ENCODE results near the gene KAT14.
"Not testable (repeated sequence)": the region's sequence is repeated elsewhere in the genome, so short reads cannot be mapped to it uniquely, and the experiment has no call there.

KAT14 gene, protein sequence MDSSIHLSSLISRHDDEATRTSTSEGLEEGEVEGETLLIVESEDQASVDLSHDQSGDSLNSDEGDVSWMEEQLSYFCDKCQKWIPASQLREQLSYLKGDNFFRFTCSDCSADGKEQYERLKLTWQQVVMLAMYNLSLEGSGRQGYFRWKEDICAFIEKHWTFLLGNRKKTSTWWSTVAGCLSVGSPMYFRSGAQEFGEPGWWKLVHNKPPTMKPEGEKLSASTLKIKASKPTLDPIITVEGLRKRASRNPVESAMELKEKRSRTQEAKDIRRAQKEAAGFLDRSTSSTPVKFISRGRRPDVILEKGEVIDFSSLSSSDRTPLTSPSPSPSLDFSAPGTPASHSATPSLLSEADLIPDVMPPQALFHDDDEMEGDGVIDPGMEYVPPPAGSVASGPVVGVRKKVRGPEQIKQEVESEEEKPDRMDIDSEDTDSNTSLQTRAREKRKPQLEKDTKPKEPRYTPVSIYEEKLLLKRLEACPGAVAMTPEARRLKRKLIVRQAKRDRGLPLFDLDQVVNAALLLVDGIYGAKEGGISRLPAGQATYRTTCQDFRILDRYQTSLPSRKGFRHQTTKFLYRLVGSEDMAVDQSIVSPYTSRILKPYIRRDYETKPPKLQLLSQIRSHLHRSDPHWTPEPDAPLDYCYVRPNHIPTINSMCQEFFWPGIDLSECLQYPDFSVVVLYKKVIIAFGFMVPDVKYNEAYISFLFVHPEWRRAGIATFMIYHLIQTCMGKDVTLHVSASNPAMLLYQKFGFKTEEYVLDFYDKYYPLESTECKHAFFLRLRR

DNA sequence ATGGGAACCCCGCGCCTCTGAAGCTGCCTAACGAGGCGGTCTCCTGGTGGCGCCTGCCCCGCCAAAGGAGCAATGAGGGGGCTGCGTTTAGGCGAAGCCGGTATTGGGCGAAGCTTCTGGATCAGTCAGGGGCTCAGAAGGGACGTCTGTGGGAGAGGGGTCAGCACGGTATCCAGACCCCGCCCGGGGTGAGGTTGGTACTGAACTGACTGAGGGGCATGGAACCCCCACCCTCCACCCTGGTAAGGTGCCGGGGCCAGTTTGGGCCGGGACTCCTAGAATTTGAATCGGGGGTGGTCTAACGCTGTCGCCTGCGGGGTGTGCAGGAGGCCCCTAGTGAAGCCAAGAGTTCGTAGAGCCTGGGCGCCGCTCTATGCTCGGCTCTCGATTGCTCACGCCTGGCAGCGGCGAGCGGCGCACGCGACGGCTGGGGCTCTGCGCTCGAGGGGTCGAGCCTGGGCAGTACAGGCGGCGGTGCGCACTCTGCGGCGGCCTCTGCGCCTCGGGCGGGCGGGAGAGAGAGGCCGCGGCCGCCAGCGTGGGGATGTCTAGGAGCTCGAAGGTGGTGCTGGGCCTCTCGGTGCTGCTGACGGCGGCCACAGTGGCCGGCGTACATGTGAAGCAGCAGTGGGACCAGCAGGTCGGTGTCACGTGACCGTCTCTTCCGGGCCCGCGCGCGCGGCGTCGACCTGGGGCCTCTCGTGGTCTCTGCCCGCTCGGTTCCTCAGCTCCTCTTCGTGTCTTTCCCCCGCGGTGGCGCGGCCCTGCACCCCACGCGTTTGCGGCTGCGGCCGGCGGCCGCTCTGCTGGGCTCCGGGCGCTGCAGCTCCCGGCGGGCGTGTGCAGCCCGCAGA is at the start of gene KAT14, which contains the start of gene PET117:
Gene KAT14 (plus strand): TSS at position 452 of the 854 bp plus-strand sequence. CDS start 4,798 bp downstream, outside the sequence.
Gene PET117 (plus strand): TSS at position 452 of the 854 bp plus-strand sequence. CDS start 93 bp downstream, at position 545.
- DNase-seq = peak; percentile 93

DNA sequence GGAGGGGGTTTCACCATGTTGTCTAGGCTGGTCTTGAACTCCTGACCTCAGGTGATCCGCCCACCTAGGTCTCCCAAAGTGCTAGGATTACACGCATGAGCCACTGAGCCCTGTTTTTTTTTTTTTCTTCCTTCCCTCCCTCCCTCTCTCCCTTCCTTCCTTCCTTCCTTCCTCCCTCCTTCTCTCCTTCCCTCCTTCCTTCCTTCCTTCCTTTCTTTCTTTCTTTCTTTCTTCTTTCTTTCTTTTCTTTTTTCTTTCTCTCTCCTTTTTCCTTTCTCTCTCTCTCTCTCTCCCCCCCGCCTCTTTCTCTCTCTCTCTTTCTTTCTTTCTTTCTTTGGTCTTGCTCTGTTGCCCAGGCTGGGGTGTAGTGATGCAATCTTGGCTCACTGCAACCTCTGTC is 49.4 kb upstream of the KAT14 start:
- not testable (repeated sequence) for DNase-seq

DNA sequence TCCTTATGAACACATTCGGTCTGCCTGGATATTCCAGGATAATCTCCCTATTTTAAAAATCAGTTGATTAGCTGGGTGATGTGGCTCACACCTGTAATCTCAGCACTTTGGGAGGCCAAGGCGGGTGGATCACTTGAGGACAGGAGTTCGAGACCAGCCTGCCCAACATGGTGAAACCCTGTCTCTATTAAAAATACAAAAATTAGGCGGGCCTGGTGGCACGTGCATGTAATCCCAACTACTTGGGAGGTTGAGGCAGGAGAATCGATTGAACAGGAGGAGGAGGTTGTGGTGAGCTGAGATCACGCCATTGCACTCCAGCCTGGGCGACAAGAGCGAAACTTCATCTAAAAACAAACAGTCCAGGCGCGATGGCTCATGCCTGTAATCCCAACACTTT is 48.8 kb upstream of the KAT14 start:
- DNase-seq = not testable (repeated sequence)

DNA sequence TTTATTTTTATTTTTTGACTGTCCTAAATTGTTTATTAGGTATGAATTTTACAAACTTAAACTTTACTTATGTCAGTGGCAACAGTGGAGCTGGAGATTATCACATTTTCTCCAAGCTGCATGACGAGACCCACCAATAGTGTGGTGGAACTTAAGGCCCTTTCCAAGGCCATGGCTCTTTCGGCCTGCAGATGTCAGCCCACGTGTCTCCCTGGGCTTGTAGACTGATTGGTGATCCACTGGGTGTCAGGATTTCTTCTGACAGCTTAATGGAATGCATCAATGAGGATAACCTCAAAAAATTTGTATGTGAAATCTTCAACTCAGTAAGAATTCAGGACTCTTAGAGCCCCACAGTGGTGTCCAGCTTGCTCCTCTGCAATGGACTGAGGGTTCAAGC is 47.6 kb upstream of the KAT14 start:
- no peak for DNase-seq

DNA sequence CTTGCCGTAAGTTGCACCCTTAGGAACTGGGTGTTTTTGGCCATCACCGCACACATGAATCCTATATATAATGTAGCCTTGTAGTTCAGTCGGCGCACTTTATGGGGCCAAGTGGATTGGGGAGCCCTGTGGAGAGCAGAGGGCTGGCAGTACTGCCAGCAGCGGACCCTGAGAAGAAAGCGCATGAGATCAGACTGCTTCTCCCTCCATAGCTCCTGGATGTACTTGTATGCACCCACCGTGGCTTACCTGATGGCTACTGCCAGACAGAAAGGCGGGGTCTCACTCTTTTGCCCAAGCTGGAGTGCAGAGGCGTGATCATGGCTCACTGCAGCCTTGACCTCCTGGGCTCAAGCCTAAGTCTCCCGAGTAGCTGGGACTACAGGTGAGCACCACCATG is 47.2 kb upstream of the KAT14 start:
- no peak for DNase-seq

DNA sequence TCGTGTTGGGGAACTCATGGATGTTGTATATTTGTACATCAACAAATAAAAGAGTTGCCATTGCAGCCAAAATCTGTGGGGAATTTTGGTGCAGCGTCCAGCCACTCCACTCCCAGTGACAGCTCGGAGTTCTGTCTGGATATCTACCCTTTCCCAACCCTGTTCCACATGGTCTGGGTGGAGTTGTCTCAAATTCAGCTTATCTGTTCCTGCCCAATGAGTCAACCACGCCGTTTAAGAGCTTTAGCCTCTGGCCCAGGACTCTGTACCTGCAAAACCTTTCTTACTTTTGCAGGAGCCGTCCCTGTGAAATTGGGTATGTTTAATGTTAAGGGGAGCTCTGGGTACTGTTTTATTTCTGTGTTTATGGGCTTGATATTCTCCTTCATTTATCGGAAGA is 46.0 kb upstream of the KAT14 start:
- no peak for DNase-seq

DNA sequence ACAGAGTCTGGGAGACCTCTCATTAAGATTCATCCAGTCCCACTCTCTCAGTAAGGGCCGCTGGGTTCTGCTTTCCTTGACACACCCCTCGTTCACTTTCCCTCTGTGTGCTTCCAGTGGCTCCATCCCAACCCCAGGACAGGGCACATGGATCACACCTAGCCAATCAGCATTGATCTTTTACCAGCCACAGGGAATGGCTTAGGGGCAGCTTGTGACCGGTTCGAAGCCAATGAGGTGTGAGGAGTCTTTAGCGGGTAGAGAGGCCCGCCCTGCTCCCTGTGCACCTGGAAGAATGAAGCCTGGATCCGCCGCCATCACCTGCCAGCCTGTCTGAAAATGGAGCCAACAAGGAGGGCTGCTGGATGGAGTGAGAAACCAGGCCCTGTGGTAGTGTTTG is 44.8 kb upstream of the KAT14 start:
- no peak for DNase-seq

DNA sequence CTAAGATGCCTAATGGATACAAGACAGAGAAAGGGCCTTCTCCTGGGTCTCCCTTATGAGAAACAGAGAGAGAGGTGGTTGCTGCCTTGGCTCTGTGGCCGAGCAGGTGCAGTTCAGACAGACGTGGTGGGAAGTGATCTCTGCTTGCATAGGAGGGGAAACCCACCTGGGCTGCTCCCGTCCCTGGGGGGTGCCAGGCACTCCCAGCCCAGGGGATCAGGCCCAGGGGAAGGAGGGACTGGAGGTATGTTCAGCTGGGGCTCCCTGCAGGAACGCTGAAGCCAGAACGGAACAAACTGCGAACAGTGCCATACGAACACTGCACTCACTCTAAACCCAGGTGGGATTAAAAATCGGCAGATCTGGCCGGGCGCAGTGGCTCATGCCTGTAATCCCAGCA is 44.3 kb upstream of the KAT14 start:
- no peak for DNase-seq

DNA sequence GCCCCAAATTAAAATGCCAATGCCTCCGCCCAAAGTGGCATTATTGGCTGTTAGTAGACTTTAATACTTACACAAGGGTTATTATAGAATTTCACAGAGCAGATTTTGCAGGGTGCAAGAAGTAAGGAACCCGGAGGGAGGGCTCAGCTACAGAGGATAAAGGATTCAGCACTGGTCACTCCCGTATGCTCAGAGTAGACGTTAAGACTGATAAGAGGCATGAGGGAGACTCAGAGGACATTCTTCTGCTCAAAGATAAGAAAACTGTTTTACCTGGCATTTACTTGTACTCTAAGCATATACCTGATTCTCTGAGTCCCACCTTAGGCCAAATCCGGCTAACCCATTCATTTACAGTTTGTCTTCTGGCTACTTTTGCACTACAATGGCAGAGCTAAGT is 43.5 kb upstream of the KAT14 start:
- DNase-seq = no peak

DNA sequence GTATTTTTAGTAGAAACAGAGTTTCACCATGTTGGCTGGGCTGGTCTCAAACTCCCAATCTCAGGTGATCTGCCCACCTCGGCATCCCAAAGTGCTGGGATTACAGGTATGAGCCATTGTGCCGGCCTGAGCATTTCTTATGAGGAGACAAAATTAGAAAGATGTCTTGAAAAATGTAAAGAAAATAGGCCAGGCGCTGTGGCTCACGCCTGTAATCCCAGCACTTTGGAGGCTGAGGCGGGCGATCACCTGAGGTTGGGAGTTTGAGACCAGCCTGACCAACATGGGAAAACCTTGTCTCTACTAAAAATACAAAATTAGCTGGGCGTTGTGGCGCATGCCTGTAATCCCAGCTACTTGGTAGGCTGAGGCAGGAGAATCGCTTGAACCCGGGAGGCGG is 37.1 kb upstream of the KAT14 start:
- not testable (repeated sequence) for DNase-seq

DNA sequence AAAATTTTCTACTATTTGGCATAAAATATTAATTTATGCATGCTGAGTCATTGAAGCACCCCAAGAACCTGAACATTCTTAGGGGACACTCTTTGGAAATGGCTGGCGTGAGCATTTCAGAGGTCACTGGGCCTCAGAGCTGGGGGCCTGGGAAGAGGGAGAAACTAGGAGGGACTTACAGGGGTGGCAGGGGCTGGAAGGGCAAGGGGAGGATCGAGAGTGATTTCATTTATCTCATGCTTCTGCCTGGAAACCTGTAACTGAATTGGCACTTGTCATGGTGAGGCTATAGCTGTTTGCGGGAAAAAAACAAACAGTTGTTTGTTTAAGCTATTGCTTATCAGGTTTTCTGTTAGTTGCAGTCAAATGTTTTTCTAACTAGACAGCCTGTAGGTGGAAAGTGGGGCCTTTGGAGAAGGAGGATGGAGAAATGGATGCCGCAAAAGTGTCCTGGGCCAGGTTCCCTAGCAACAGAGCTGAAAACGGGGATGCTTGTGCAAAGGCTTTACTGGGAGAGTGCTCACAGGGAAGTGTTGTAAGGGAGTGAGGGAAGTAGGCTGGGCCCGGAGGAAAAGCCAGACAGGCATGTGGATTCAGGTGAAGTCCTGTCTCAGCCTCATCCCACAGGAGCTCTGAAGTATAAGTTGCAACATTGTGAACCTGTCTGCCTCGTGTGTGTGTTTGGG is 36.4 kb upstream of the KAT14 start:
- no peak for DNase-seq

DNA sequence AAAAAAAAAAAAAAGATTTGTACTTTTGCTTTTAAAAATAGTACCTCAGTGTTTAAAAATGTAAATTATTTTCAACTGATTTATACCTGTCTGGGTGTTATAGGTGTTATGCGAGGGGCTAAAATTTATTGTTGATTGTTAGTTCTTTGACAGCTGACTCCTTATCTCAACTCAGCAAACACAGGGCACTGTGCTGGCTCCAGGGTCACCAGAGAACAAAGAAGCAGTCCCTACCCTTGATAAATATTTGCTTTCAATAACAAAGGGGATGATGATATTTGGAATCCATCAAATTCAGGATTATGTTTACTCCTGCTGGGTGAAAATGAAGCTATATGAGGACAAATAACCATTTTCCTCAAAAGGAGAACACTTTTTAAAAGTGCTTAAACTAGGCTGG is 34.2 kb upstream of the KAT14 start:
- DNase-seq = no peak

DNA sequence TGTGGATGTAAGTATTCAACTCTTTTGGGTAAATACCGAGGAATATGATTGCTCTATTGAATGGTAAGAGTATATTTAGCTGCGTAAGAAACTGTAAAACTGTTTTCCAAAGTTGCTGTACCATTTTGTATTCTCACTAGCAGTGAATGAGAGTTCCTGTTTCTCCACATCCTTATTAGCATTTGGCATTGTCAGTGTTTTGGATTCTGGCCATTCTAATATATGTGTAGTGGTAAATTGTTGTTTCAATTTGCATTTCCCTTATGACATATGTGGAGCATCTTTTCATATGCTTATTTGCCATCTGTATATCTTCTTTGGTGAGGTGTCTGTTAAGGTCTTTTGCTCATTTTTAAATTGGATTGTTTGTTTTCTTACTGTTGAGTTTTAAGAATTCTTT is 29.3 kb upstream of the KAT14 start:
- DNase-seq = no peak

DNA sequence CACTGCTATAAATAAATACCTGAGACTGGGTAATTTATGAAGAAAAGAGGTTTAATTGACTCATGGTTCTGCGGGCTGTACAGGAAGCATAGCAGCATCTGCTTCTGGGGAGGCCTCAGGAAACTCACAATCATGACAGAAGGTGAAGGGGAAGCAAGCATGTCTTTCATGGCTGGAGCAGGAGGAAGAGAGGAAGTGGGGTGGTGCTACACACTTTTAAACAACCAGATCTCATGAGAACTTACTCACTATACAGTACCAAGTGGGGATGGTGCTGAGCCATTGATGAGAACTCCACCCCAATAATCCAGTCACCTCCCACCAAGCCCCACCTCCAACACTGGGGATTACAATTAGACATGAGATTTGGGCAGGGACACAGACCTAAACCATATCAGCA is 9.1 kb upstream of the KAT14 start:
- not testable (repeated sequence) for DNase-seq

DNA sequence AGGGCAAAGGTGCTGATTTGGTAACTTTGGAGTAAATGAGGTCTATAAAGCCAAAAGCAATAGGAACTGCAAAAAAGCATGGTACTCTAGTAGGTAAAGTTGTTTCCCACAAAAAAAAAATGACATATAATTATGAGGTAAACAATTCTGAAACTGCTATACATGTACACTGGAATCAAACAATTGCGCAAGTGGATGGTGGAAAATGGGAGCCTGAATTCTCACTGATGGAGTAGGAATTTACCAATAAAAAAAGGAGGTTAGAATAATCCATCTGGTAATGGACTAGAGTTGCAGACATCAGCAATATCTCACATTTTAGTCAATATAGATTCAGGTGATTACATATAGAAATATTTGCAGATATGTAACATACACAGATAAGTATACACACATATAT is 5.0 kb upstream of the KAT14 start:
- no peak for DNase-seq

DNA sequence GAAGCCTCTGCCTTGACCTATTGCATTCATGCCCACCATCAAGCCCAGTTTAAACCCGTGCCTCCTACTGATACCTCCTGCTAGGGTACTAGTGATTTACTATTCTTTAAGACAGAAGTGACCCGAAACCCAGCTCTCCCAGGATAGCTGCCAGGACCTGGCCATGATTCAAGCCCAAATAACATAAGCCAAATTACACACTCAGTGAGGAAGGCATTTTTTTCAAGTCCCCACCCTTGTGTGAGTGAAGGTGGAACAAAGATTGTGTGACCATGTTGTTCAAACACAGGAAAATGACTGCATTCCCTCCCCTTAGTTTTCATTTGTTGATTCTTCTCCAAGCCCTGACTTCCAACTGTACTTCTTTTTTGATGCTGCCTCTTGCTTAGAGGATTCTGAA is 3.7 kb upstream of the KAT14 start:
- no peak for DNase-seq

DNA sequence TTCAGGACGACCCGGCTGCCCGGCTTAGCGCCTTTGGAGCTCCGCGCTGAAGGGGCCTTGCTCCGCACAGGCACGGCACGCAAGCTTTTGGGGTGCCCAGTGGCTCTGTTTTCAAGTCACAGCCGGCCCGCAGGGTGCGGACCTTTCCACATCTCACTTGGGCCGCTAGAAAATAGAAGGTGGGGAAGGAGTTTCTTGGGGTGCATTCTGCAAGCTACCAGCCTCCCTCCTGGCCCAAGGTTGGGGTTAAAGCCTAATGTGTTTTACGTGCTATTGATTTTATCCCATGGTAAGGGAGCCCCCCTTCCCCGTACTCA is 561 bp downstream of the KAT14 start:
- DNase-seq = no peak

DNA sequence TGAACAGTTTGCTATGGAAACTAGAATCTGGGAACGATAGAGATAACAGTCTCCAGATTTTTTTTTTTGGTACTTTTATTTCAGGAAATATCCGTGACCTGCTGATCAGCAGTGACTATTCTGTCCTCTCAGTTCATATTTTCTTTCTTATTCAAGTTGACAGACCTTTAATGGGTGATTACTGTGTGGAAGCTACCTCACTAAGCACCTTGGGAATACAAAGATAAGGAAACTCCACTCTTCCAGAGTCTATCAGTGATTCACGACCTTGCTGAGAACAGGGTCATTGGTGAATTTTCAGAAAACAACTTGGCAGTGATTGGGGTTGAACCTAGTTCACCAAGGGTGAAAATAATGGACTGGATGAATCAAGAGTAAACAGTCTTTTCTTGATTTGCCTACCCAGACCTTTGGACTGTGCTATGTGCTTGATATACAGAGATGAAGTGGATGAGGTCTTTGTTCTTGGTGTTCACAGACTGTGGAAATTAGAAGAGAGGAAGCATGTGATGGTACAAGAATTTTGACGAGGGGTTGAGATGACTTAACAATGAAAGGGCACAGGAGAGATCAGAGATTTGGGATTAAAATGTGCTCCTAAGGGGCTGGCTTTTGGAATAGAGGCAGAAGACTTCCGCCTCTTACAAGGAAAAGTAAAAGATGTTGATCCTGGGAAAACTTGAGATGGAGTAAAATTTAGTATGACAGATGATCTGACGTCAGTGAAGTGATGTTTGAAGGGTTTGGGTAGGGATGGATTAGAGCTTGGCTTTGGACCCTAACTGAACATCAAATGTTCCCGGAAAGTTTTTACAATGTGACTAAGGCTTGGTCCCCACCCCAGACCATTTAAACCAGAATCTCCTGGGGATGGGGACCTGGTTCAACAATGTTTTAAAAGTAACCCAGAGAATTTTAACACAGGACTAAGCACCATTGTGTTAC is 1.2 kb downstream of the KAT14 start:
- DNase-seq = no peak

DNA sequence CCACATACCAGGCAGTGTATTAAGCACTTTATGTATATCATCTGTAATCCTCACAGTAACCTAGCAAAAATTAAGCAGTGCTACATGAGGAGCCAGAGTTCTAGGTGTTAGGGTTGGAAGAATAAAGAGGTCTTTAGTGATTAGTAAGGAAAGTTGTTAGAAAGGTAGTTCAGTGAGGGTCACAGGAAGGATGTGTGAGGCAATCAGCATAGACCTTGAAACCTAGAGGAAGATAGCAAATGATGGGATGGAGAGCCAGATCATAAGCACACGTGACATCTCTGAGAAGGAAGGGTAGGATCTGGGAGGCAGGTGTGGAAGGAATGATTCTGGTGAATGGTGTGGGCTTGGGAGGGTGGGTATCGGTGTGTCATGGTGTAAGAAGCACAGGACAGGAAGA is 2.2 kb downstream of the KAT14 start:
- DNase-seq = no peak

DNA sequence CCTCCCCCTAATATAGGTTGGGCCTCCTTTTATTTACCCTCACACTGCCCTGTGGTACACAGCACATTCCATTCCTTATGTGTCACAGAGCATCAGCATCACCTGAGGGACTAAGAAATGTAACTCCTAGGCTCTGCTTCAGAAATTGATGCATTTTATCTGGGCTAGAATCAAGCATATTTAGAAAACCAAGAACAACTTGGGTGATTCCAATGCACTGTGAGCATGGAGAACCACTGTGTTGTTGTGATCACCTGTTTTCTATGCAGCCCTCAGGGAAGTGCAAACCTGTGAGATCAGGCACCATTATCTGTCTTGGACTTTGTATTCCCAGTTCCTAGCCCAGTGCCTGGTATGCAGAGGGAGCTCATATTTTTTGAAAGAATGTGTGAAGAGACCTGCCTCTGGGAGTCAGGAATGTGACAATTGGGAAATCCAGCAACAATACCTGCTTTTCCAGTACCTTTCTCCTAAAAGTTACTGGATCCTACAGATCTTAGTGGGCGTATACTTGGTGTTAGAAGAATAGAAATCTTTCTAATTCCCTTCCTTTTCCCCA is 7.0 kb downstream of the KAT14 start:
- no peak for DNase-seq

DNA sequence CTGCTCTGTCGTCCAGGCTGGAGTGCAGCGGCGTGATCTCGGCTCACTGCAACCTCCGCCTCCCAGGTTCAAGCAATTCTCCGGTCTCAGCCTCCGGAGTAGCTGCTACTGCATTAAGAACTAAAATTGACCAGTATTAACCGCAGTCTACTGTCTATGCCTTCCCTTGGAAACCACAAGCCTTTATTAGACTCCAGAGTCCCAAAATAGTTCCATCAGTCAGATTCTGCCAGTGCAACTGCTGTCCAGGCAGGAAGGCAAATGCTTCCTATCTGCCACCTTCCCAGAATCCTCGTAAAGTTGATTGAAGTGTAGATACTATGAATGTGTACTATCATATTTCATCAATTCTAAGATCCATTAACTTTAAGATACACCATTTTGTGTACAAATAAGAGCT is 16.7 kb downstream of the KAT14 start:
- DNase-seq = no peak
